AG08396 (cell line): ENCODE results near the gene CFAP54.

Experiments used
- DNase-seq: peaks from one replicate; pipeline ENCODE4 v3.0.0; 2012; ENCODE audit warnings: low spot score, mixed read lengths

The CFAP54 gene

GRCh38 chr12:96889273-96889933 is 400.0 kb downstream of the CFAP54 start:
- DNase-seq = peak; percentile 42

GRCh38 chr12:96890331-96890730 is 401.0 kb downstream of the CFAP54 start:
- no peak for DNase-seq

- DNase-seq = no peak
These were observed 402.7 kb downstream of the CFAP54 start for GRCh38 chr12:96892104-96892503.

DNA sequence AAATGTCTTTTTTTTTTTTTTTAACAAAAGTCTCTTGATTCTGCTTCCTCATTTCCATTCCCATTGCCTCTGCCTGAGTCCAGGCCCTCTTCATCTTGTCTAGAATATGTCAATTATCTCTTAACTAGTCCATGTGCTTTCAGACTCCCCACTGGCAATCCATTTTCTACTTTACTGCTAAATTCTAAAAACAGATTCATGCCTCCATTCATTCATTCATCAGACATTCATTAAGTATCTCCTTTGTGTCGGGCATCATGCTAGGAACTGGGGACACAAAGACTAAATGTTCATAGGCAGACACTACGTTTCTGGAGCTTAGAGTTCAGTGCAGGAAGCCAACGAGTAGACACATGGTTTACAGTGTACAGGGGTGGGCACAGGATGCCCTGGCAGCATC is 408.0 kb downstream of the CFAP54 start:
- no peak for DNase-seq

GRCh38 chr12:96901175-96901574 is 411.8 kb downstream of the CFAP54 start:
- DNase-seq = no peak

GRCh38 chr12:96902076-96902475 is 412.7 kb downstream of the CFAP54 start:
- no peak for DNase-seq

GRCh38 chr12:96906498-96906848 is 417.1 kb downstream of the CFAP54 start:
- DNase-seq = no peak

GRCh38 chr12:96906849-96907670 is 417.7 kb downstream of the CFAP54 start, which contains the start of gene NEDD1:
TSS of gene NEDD1 (plus strand) at chr12:96907257. CDS start at chr12:96909760, 2,503 bp downstream.
- DNase-seq = peak; percentile 91

GRCh38 chr12:96907671-96908422 is 418.5 kb downstream of the CFAP54 start:
- peak; percentile 41 for DNase-seq

GRCh38 chr12:96908423-96908675 is 419.0 kb downstream of the CFAP54 start:
- DNase-seq = no peak

- DNase-seq = no peak
These were observed 422.9 kb downstream of the CFAP54 start for GRCh38 chr12:96912261-96912660.

DNA sequence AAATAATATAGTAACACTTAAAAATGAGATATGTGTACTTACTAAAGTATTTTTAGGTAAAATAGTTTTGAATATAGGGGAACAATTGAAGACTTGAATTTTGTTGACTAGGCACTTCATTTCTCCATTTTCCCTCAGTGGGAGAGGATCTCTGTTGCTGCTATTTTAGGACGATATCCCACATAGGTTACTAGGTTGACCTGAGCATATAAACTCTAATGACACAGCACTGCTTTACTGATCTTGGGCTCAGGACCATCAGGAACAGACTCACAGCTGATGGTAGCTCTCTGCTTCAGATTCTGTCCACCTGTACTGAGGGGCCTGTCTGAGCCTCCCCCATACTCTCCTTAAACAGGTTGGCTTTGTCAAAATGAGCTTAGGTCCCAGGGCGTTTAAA is 423.6 kb downstream of the CFAP54 start:
- no peak for DNase-seq

GRCh38 chr12:96919510-96920210 is 430.3 kb downstream of the CFAP54 start:
- DNase-seq = no peak
